Smooth muscle cell (in vitro differentiated cells): ENCODE results near the gene TECPR1. TPM values are rescaled to one million over a fixed set of nuclear protein-coding genes. Genes with fewer than 3 reads are reported as not detected.

Experiments
- DNase-seq: peaks from one replicate; lab custom pipeline; 2025; ENCODE audit not compliant: unreplicated experiment; lab: John Stamatoyannopoulos, UW
- H2AFZ ChIP-seq: fragments of 200-600 bp; sonication (generic); 2 replicates; pipeline ENCODE4 v1.6.0; 2016; ENCODE audit warnings: antibody characterized with exemption, low read depth, mild to moderate bottlenecking
- H3F3A ChIP-seq: fragments of 200-600 bp; sonication (generic); 2 replicates; pipeline ENCODE4 v1.6.0; 2017; ENCODE audit warnings: antibody characterized with exemption, low read depth
- H3K27ac ChIP-seq: fragments of 200-600 bp; sonication (generic); 2 replicates; pipeline ENCODE4 v1.5.1; 2016; ENCODE audit warnings: low read depth, mild to moderate bottlenecking
- H3K27me3 ChIP-seq: fragments of 200-600 bp; sonication (generic); 2 replicates; pipeline ENCODE4 v1.6.1; 2016; ENCODE audit warnings: low read depth, mild to moderate bottlenecking
- H3K36me3 ChIP-seq: fragments of 200-600 bp; sonication (generic); 2 replicates; pipeline ENCODE4 v1.5.1; 2016; ENCODE audit warnings: low read depth
- H3K4me1 ChIP-seq: fragments of 200-600 bp; sonication (generic); 2 replicates; pipeline ENCODE4 v1.5.1; 2016; ENCODE audit warnings: low read depth
- H3K4me2 ChIP-seq: fragments of 200-600 bp; sonication (generic); 2 replicates; pipeline ENCODE4 v1.6.0; 2016; ENCODE audit warnings: mild to moderate bottlenecking
- H3K4me3 ChIP-seq: fragments of 200-600 bp; sonication (generic); 2 replicates; pipeline ENCODE4 v1.5.1; 2016; ENCODE audit warnings: mild to moderate bottlenecking
- H3K79me2 ChIP-seq: fragments of 200-600 bp; sonication (generic); 2 replicates; pipeline ENCODE4 v1.6.0; 2016; ENCODE audit warnings: low read depth, mild to moderate bottlenecking
- H3K9ac ChIP-seq: fragments of 200-600 bp; sonication (generic); 2 replicates; pipeline ENCODE4 v1.6.0; 2016; ENCODE audit warnings: low read depth
- H3K9me3 ChIP-seq: fragments of 200-600 bp; sonication (generic); replicated peaks from 2 replicates; pipeline ENCODE4 v1.5.1; 2016; ENCODE audit warnings: low read depth
- H4K20me1 ChIP-seq: fragments of 200-600 bp; sonication (generic); 2 replicates; pipeline ENCODE4 v1.6.0; 2016; ENCODE audit warnings: low read depth
- WGBS: methylation state at CpG from one replicate; pipeline ENCODE4 v1.1.7; 2016; ENCODE audit warnings: low lambda C conversion rate; 5-methylcytosine and 5-hydroxymethylcytosine counted together
- polyA plus RNA-seq: library from polyadenylated mRNA; unstranded; fragments of >200 nt; fragmentation: Nextera tagmentation; extraction: Ambion mirVana; gene quantifications from 2 replicates; pipeline ENCODE4 v1.2.1, GENCODE V29; 2016
- total RNA-seq: library from RNA; depleted of rRNA; stranded (reverse); fragments of >200 nt; gene quantifications from 2 replicates; pipeline ENCODE4 v1.2.3, GENCODE V29; 2014
- TF ChIP-seq, protein P1 (sequence below): fragments of 200-600 bp; sonication (generic); IDR thresholded peaks from 2 replicates; pipeline ENCODE4 v1.5.1; 2017; ENCODE audit warnings: borderline replicate concordance, mild to moderate bottlenecking, antibody characterized with exemption; ENCODE audit not compliant: insufficient read depth, poor library complexity, severe bottlenecking

The TECPR1 gene
- total and polyA plus RNA-seq, 2 experiments from 2014 or later, result 8.9 to 33.1 TPM

DNA sequence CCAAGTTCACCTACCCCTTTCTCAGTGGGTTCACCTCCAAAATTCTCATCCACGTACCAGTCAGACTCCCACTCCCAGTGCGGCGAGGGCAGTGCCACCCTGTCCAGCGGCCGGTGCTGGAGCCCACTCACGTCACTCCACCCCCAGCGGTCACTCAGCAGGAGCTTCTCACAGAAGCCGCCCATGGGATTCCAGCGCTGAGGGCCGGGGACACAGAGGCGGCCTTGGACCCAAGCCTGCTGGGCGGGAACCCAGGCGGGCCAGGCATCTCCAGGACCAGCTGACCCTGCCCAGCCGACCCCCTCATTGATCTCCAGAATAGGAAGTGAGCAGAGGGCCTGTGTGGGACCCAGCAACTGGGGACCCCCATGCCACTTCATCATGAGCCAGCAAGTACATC is 7.2 kb downstream of the TECPR1 start:
- TF ChIP-seq, protein P1, sequence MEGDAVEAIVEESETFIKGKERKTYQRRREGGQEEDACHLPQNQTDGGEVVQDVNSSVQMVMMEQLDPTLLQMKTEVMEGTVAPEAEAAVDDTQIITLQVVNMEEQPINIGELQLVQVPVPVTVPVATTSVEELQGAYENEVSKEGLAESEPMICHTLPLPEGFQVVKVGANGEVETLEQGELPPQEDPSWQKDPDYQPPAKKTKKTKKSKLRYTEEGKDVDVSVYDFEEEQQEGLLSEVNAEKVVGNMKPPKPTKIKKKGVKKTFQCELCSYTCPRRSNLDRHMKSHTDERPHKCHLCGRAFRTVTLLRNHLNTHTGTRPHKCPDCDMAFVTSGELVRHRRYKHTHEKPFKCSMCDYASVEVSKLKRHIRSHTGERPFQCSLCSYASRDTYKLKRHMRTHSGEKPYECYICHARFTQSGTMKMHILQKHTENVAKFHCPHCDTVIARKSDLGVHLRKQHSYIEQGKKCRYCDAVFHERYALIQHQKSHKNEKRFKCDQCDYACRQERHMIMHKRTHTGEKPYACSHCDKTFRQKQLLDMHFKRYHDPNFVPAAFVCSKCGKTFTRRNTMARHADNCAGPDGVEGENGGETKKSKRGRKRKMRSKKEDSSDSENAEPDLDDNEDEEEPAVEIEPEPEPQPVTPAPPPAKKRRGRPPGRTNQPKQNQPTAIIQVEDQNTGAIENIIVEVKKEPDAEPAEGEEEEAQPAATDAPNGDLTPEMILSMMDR, result no peak
- no peak for DNase-seq
- no peaks in the 10 kb centered on the region for H3K79me2 ChIP-seq
- H3K4me1 ChIP-seq, result no peaks in the 10 kb centered on the region
- no peaks in the 10 kb centered on the region for H3K9me3 ChIP-seq
- H3K27ac ChIP-seq, result no peak overlapping the region
- WGBS, result 98% methylated on average over 13 of the region's 14 CpGs
- no peak overlapping the region for H2AFZ ChIP-seq
- no peaks in the 10 kb centered on the region for H3K36me3 ChIP-seq
- H4K20me1 ChIP-seq, result no peaks in the 10 kb centered on the region
- no peaks in the 10 kb centered on the region for H3K27me3 ChIP-seq
- no peaks in the 10 kb centered on the region for H3F3A ChIP-seq
- H3K9ac ChIP-seq, result no peak overlapping the region
- no peak overlapping the region for H3K4me2 ChIP-seq
- no peak overlapping the region for H3K4me3 ChIP-seq

DNA sequence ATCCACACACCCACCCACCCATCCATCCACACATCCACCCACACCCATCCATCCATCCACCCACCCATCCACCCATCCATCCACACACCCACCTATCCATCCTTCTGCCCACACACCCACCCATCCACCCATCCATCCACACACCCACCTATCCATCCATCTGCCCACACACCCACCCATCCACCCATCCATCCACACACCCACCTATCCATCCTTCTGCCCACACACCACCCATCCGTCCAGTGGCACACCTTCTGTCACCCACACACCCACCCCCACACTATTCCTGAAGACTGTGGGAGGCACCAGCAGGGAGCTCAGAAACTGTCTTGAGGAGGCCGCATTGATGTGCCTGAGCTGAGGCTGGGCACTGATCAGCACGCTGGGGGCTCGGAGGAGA is 9.1 kb downstream of the TECPR1 start:
- Histone ChIP-seq H3K4me1 (no peaks in the 10 kb centered on the region), H2AFZ (no peak overlapping the region), H3K79me2 (no peaks in the 10 kb centered on the region), H3K27me3 (no peaks in the 10 kb centered on the region), H3K27ac (no peak overlapping the region), H3K36me3 (no peaks in the 10 kb centered on the region), H3K4me2 (no peak overlapping the region), H4K20me1 (no peaks in the 10 kb centered on the region), H3K9me3 (no peaks in the 10 kb centered on the region), H3K4me3 (no peak overlapping the region), H3F3A (no peaks in the 10 kb centered on the region), H3K9ac (no peak overlapping the region)
- DNase-seq, result no peak
- 86% methylated on average over 2 of the region's 4 CpGs for WGBS
- TF ChIP-seq, protein P1, result no peak

DNA sequence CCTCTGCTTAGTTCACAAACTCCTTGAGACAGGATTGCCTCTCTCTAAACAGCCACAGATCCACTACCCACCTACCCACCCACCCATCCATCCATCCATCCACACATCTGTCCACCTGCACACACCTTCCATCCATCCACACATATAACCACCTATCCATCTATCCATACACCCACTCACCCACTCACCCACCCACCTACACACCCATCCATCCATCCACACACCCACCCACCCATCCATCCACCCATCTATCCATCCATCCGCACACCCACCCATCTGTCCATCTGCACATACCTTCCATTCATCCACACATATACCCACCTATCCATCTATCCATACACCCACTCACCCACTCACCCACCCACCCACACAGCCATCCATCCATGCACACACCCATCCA is 9.7 kb downstream of the TECPR1 start:
- no CpG with 5 or more reads among the region's 1 CpG for WGBS
- Histone ChIP-seq H3K4me2 (no peak overlapping the region), H3K9me3 (no peaks in the 10 kb centered on the region)

More for the DNA sequence above, 9.7 kb downstream of the TECPR1 start:
- no peak for DNase-seq
- H3F3A ChIP-seq, result no peaks in the 10 kb centered on the region
- no peak overlapping the region for H3K27ac ChIP-seq
- H3K4me3 ChIP-seq, result no peak overlapping the region
- H3K9ac ChIP-seq, result no peak overlapping the region
- no peaks in the 10 kb centered on the region for H3K4me1 ChIP-seq
- H3K36me3 ChIP-seq, result no peaks in the 10 kb centered on the region
- no peaks in the 10 kb centered on the region for H3K79me2 ChIP-seq
- H3K27me3 ChIP-seq, result no peaks in the 10 kb centered on the region
- TF ChIP-seq, protein P1, result no peak
- H4K20me1 ChIP-seq, result no peaks in the 10 kb centered on the region
- H2AFZ ChIP-seq, result no peak overlapping the region
